K562 (cell line): ENCODE results near the gene BHLHE23.

ENCODE experiments used
- CTCF ChIP-seq, 3 experiments: IDR thresholded peaks in 2 of 3; conservative IDR thresholded peaks in 1 of 3; 2 replicates each; pipeline ENCODE4 v1.5.1; 2011 to 2012; ENCODE audit warnings: low read length in 3 of 3, mild to moderate bottlenecking in 3 of 3, control low read depth in 2 of 3, improper control_type of control experiment in 1 of 3, inconsistent platforms in 1 of 3, low read depth in 1 of 3, mixed read lengths in 1 of 3, moderate library complexity in 1 of 3; ENCODE audit not compliant: insufficient read depth in 2 of 3
- RNF2 ChIP-seq: sonication (generic); IDR thresholded peaks from 2 replicates; pipeline ENCODE4 v1.6.1; 2016

DNA sequence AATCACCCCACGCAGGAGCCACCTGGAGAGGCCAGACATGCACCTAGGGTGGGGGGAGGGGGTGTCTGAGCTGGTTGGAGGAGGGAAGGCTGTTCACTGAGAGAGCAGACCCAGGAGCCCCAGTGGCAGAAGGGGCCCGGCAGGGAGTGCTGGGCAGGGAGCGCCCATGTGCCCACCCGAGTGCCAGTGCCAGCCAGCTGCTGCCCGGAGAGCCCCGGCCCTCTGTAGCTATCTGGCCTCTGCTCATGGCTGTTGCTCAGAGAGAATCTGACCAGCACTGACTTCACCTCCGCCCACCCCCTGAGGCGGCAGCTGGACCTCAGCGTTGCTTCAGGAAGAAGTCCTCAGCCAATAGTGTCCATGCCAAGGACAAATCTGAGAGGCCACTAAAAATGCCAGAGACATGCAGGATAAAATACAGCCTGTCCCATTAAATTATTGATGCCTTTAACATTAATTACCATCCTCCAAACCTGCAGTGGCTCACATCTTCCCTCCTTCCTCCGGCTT lies 31.5 kb downstream of the BHLHE23 start:
- no peak for TF ChIP-seq RNF2
- TF ChIP-seq CTCF (IDR thresholded peaks at IDR 0.05 in 2 of 3, conservative IDR thresholded peaks at IDR 0.05 in 1 of 3; ENCODE audit: insufficient read depth in 2 of 3, low read depth in 1 of 3, low read length in 3 of 3) = no peak
